Gastroesophageal sphincter (tissue), 4 donors: ENCODE results near the gene AUTS2. TPM values are rescaled to one million over a fixed set of nuclear protein-coding genes. Genes with fewer than 3 reads are reported as not detected.

Experiments
- ATAC-seq: fragments of 150-250 bp; one replicate; pipeline ENCODE4 v1.9.1; 2016; ENCODE audit warnings: mild to moderate bottlenecking, moderate library complexity
- H3K27ac ChIP-seq, 4 donors: fragments of 200-600 bp; sonication (generic) in 3 of 4; 1 replicate in 3 of 4; 2 replicates in 1 of 4; pipeline ENCODE4 v1.5.1; 2016 to 2019
- H3K27me3 ChIP-seq: fragments of 200-600 bp; sonication (generic); one replicate; pipeline ENCODE4 v1.5.1; 2019
- H3K36me3 ChIP-seq, 2 donors: fragments of 200-600 bp; sonication (generic); one replicate each; pipeline ENCODE4 v1.5.1; 2019; ENCODE audit warnings: control low read depth in 1 of 2
- H3K4me1 ChIP-seq, 3 donors: fragments of 200-600 bp; sonication (generic); 1 replicate in 2 of 3; 2 replicates in 1 of 3; pipeline ENCODE4 v1.5.1; 2016 to 2019; ENCODE audit warnings: control low read depth in 2 of 3
- H3K4me3 ChIP-seq, 2 donors: fragments of 200-600 bp; sonication (generic); one replicate each; pipeline ENCODE4 v1.5.1; 2019; ENCODE audit warnings: mild to moderate bottlenecking in 1 of 2, moderate library complexity in 1 of 2
- H3K9me3 ChIP-seq, 3 donors: fragments of 200-600 bp; sonication (generic); one replicate each; pipeline ENCODE4 v1.5.1; 2017 to 2019; ENCODE audit warnings: control low read depth in 2 of 3
- EP300 ChIP-seq: sonication (generic); formaldehyde crosslinking; IDR thresholded peaks from one replicate; pipeline ENCODE4 v1.6.1; 2017; ENCODE audit warnings: antibody characterized with exemption, mild to moderate bottlenecking
- POLR2A ChIP-seq, 2 donors: fragments of 450-650 bp; IDR thresholded peaks; one replicate each; pipeline ENCODE4 v1.6.1; 2017; ENCODE audit warnings: antibody characterized with exemption in 2 of 2, mild to moderate bottlenecking in 2 of 2, moderate library complexity in 1 of 2
- POLR2AphosphoS5 ChIP-seq: sonication (generic); formaldehyde crosslinking; IDR thresholded peaks from one replicate; pipeline ENCODE4 v1.6.1; 2017; ENCODE audit warnings: antibody characterized with exemption
- WGBS, 2 donors: methylation state at CpG; one replicate each; pipeline ENCODE4 v1.1.5; 2018; ENCODE audit warnings: low coverage in 1 of 2; 5-methylcytosine and 5-hydroxymethylcytosine counted together
- total RNA-seq, 4 donors: library from RNA; depleted of rRNA; stranded (reverse); fragments of >200 nt; gene quantifications; one replicate each; pipeline ENCODE4 v1.1.0, GENCODE V29; 2016
- TF ChIP-seq, protein P1 (sequence below), 4 experiments: fragments of 200-600 bp in 2 of 4; fragments of 450-650 bp in 2 of 4; sonication (generic) in 1 of 4; IDR thresholded peaks; one replicate each; pipeline ENCODE4 v1.5.1; 2017 to 2019; ENCODE audit warnings: antibody characterized with exemption in 4 of 4, mild to moderate bottlenecking in 2 of 4, moderate library complexity in 2 of 4

AUTS2 gene
- total RNA-seq, 4 donors from 2014 or later = 12.2 to 48.7 (median 44.1) TPM

DNA sequence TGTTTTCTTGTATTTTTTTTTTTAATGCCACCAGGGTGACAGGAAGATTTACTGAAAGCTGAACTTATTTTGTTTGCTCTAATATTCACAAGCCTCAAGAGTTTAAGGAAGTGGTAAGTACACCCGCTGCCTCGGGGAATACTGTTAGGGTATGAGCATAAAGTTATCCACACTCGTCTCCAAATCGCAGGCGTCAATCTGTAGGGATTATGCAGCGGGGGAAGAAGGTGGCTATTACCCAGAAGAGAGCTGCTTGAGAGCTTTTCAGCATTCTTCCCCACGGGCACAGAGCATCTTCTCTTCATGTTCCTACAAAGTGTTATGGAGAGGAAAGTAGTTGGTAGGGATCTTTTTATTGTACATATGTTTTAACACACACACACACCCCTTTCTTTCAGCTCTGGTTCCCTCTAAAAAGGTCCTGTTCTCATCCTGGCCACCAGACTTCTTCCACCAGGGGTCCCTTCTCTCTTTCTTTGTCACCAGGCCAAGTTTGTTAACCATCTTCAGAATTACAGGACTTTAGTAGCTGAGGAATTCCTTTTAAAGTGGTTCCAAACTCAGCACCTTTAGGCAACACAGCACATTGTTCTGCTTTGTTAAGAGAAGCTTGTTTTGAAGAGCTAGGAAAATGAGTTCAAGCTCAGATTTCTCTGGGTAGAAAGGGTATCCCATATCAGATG, 1122.1 kb downstream of the AUTS2 start:
- Histone ChIP-seq H3K27ac (no peak overlapping the region), H3K9me3 (no peaks in the 10 kb centered on the region), H3K36me3 (no peaks in the 10 kb centered on the region), H3K4me1 (peaks cover 0 to 10% (median 0%) of the 10 kb centered on the region in 3 donors), H3K4me3 (no peak overlapping the region), H3K27me3 (no peaks in the 10 kb centered on the region)
- ATAC-seq = no peak
- no peak for TF ChIP-seq EP300
- TF ChIP-seq, protein P1, sequence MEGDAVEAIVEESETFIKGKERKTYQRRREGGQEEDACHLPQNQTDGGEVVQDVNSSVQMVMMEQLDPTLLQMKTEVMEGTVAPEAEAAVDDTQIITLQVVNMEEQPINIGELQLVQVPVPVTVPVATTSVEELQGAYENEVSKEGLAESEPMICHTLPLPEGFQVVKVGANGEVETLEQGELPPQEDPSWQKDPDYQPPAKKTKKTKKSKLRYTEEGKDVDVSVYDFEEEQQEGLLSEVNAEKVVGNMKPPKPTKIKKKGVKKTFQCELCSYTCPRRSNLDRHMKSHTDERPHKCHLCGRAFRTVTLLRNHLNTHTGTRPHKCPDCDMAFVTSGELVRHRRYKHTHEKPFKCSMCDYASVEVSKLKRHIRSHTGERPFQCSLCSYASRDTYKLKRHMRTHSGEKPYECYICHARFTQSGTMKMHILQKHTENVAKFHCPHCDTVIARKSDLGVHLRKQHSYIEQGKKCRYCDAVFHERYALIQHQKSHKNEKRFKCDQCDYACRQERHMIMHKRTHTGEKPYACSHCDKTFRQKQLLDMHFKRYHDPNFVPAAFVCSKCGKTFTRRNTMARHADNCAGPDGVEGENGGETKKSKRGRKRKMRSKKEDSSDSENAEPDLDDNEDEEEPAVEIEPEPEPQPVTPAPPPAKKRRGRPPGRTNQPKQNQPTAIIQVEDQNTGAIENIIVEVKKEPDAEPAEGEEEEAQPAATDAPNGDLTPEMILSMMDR (IDR thresholded peaks at IDR 0.05) = no peak
- TF ChIP-seq POLR2AphosphoS5 = no peak
- no peak for TF ChIP-seq POLR2A (IDR thresholded peaks at IDR 0.05)
- 68 to 83% methylated on average over 5 to 7 of the region's 7 CpGs for whole genome bisulfite sequencing, 2 donors

DNA sequence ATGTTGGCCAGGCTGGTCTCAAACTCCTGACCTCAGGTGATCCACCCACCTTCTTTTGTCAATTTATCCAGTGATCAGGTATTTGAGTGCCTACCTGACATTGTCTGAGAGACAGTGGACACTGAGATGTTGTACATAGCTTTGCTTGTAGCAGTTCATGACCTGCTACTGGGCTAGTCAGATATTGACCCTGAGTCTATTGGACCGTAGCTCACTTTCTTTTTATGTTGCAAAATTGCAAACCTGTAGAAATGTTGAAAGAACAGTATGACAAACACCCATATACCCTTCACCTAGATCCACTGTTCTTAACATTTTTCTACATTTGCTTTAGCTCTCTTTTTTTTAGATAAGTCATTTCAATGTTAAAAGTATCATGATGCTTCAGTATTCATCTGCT, 1123.2 kb downstream of the AUTS2 start:
- H3K9me3 ChIP-seq = no peaks in the 10 kb centered on the region
- no peaks in the 10 kb centered on the region for H3K27me3 ChIP-seq
- WGBS, 2 donors = 92 to 93% methylated on average over 1 of the region's 1 CpG
- ATAC-seq = no peak
- no peak for TF ChIP-seq POLR2A (IDR thresholded peaks at IDR 0.05)
- H3K4me3 ChIP-seq = no peak overlapping the region
- peaks cover 0 to 14% (median 0%) of the 10 kb centered on the region in 3 donors for H3K4me1 ChIP-seq
- H3K36me3 ChIP-seq = no peaks in the 10 kb centered on the region
- H3K27ac ChIP-seq = no peak overlapping the region

DNA sequence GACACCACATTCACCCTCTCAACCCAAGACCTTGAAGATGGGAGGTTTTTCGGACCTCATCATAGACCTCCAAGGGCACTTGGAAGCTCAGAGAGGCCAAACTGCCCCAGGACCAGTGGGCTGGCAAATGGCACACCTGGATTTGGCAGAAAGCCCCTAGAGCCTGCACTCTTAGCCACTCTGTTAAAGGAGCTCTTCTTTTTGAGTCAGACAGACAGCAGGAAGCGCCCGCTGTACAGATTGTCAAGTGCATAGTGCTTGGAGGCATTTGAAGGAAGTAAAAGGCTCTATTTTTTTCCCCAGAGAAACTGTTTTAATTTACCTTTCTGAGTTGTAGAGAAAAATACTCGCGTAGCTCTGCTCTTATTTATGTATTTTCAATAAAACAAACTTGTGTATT, 1125.1 kb downstream of the AUTS2 start:
- Histone ChIP-seq H3K27ac (no peak overlapping the region), H3K27me3 (no peaks in the 10 kb centered on the region), H3K4me1 (peaks cover 0 to 14% (median 0%) of the 10 kb centered on the region in 3 donors), H3K9me3 (no peaks in the 10 kb centered on the region), H3K36me3 (no peaks in the 10 kb centered on the region), H3K4me3 (no peak overlapping the region)
- no peak for ATAC-seq
- TF ChIP-seq, protein P1 (IDR thresholded peaks at IDR 0.05) = no peak
- no peak for TF ChIP-seq EP300
- no peak for TF ChIP-seq POLR2A (IDR thresholded peaks at IDR 0.05)
- TF ChIP-seq POLR2AphosphoS5 = no peak
- WGBS, 2 donors = 91 to 95% methylated on average over 2 to 5 of the region's 5 CpGs

DNA sequence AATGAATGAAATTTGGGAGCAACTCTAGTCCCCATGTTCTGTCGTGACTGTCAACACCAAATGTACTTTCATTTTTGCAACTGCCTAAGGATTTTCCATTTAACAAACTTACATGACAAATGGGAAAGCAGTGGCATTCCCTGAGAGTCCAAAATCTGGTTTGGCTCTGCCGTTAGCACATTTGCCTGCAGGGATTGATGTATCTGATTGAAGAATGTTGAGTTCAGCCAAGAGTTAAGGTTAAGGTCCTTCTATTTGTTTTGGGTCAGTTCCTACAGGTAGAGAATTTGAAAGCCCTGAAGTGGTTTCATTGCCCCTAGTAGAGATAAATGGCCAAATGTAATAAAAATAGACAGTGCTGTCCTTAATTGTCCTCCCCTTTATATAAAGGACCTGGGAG, 1127.2 kb downstream of the AUTS2 start:
- TF ChIP-seq EP300 (no peak), POLR2A (IDR thresholded peaks at IDR 0.05) (no peak), POLR2AphosphoS5 (no peak)
- TF ChIP-seq, protein P1 (IDR thresholded peaks at IDR 0.05) = no peak
- Histone ChIP-seq H3K27me3 (no peaks in the 10 kb centered on the region), H3K4me1 (peaks cover 0 to 14% (median 0%) of the 10 kb centered on the region in 3 donors), H3K27ac (no peak overlapping the region), H3K9me3 (peaks cover 0 to under 1% (median 0%) of the 10 kb centered on the region in 3 donors), H3K4me3 (no peak overlapping the region), H3K36me3 (no peaks in the 10 kb centered on the region)
- WGBS, 2 donors = 10 to 26% methylated on average over 2 of the region's 2 CpGs
- ATAC-seq = no peak

DNA sequence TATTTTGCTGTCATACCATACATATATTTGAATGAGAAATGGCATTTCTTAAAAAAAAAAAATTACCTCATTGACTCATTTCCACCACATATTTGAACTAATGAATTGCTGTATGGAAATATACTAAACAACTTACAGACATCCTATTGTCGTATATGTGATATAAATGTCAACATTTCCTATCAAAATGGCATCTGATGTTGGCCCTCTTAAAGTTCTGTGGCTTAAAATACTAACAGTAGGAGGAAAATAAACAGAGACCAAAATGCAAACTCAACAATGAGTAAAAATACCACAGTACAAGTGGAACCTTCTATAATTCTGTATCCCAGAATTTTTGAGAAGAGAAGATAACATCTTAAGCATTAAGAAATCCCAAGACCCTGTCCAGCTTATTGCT, 1128.0 kb downstream of the AUTS2 start:
- TF ChIP-seq POLR2A (IDR thresholded peaks at IDR 0.05) (no peak), POLR2AphosphoS5 (no peak), EP300 (no peak)
- TF ChIP-seq, protein P1 (IDR thresholded peaks at IDR 0.05) = no peak
- H3K4me1 ChIP-seq = peaks cover 0 to 14% (median 0%) of the 10 kb centered on the region in 3 donors
- ATAC-seq = no peak
- H3K9me3 ChIP-seq = peaks cover 0 to 4% (median 0%) of the 10 kb centered on the region in 3 donors
- no peak overlapping the region for H3K4me3 ChIP-seq
- H3K27ac ChIP-seq = no peak overlapping the region
- no peaks in the 10 kb centered on the region for H3K36me3 ChIP-seq
- whole genome bisulfite sequencing, 2 donors = 87 to 94% methylated on average over 1 of the region's 1 CpG
- no peaks in the 10 kb centered on the region for H3K27me3 ChIP-seq
